HepG2 (cell line): ENCODE measurements around the gene RER1.

Experiments
- CEBPB ChIP-seq: IDR thresholded peaks from 2 replicates; pipeline ENCODE4 v1.6.1; 2011; ENCODE audit warnings: low read depth, low read length, improper control_type of control experiment, borderline replicate concordance
- CTCF ChIP-seq: sonication (generic); formaldehyde crosslinking; IDR thresholded peaks from 2 replicates; pipeline ENCODE4 v1.5.0; 2020; ENCODE audit warnings: mild to moderate bottlenecking, missing genetic modification reagents, moderate library complexity
- E2F1 ChIP-seq: sonication (generic); formaldehyde crosslinking; IDR thresholded peaks from 2 replicates; pipeline ENCODE4 v1.5.0; 2020; ENCODE audit warnings: missing genetic modification reagents
- ELF1 ChIP-seq: sonication (generic); formaldehyde crosslinking; IDR thresholded peaks from 2 replicates; pipeline ENCODE4 v1.4.0; 2020; ENCODE audit warnings: missing genetic modification reagents
- RNF2 ChIP-seq: fragments of 450-650 bp; conservative IDR thresholded peaks from 2 replicates; pipeline ENCODE4 v1.6.1; 2016; ENCODE audit warnings: low read depth
- SIN3B ChIP-seq: fragments of 150-350 bp; IDR thresholded peaks from 2 replicates; pipeline ENCODE4 v1.6.1; 2014; ENCODE audit warnings: low read length
- SP1 ChIP-seq, 2 experiments: fragments of 450-650 bp in 1 of 2; sonication (generic) in 1 of 2; formaldehyde crosslinking in 1 of 2; IDR thresholded peaks; 2 replicates each; pipeline versions ENCODE4 v1.4.0 to v1.6.1; 2016 to 2020; ENCODE audit warnings: missing genetic modification reagents in 1 of 2
- ZNF232 ChIP-seq: sonication (generic); formaldehyde crosslinking; IDR thresholded peaks from 2 replicates; pipeline ENCODE4 v1.4.0; 2020; ENCODE audit warnings: missing genetic modification reagents, borderline replicate concordance
- ZNF430 ChIP-seq: sonication (generic); formaldehyde crosslinking; IDR thresholded peaks from 2 replicates; pipeline ENCODE4 v1.9.0; 2021; ENCODE audit warnings: mild to moderate bottlenecking, missing genetic modification reagents
- ZSCAN12 ChIP-seq: sonication (generic); formaldehyde crosslinking; IDR thresholded peaks from 2 replicates; pipeline ENCODE4 v1.9.0; 2021; ENCODE audit warnings: mild to moderate bottlenecking, missing genetic modification reagents

- TF ChIP-seq E2F1 (CRISPR knock-in tag) (no peak), ZNF232 (CRISPR knock-in tag) (no peak), CTCF (CRISPR knock-in tag) (no peak), SP1 (IDR thresholded peaks at IDR 0.05) (no peak), SP1 (CRISPR knock-in tag; IDR thresholded peaks at IDR 0.05) (no peak), ELF1 (no peak), SIN3B (no peak), RNF2 (no peak), CEBPB (no peak), ZNF430 (no peak), ZSCAN12 (CRISPR knock-in tag) (no peak)
Observed at GRCh38 chr1:2348346-2349325, 43.0 kb upstream of the RER1 start.
